Mucosa of descending colon (tissue), 3 donors: ENCODE data around the gene ADCY4. TPM values are rescaled to one million over a fixed set of nuclear protein-coding genes. Genes with fewer than 3 reads are reported as not detected.
A peak's percentile ranks its signal among the peaks of the same experiment; 100 is the strongest.

ENCODE experiments used
- ATAC-seq: fragments of 200-7000 bp; cut with Tn5 transposase; one replicate; pipeline ENCODE4 v1.9.1; 2020; ENCODE audit warnings: mild to moderate bottlenecking, moderate library complexity
- DNase-seq, 3 donors: peaks; one replicate each; pipeline ENCODE4 v3.0.0-alpha.2; 2020
- H3K36me3 ChIP-seq: fragments of 200-600 bp; one replicate; pipeline ENCODE4 v1.8.0; 2021; ENCODE audit warnings: low read depth, mild to moderate bottlenecking
- H3K4me1 ChIP-seq: fragments of 200-600 bp; one replicate; pipeline ENCODE4 v1.8.0; 2021; ENCODE audit warnings: low read depth, mild to moderate bottlenecking
- H3K4me3 ChIP-seq: fragments of 200-600 bp; one replicate; pipeline ENCODE4 v1.8.0; 2021; ENCODE audit warnings: mild to moderate bottlenecking
- H3K9me3 ChIP-seq: fragments of 200-600 bp; one replicate; pipeline ENCODE4 v1.8.0; 2021; ENCODE audit warnings: mild to moderate bottlenecking
- intact Hi-C, 2 donors: fragments of 100-400 bp; cut with DNase I in 1 of 2; cut with micrococcal nuclease in 1 of 2; formaldehyde crosslinking; loops; one replicate each; pipeline versions ENCODE4 v1.11.0 to v1.11.1; 2022; cut with DNase I, micrococcal nuclease
- total RNA-seq, 3 donors: library from RNA; stranded (reverse); fragmentation: NEBNext Ultra II Directional in 2 of 3; extraction: Animal tissue kit (Norgen Biotek cat#: 25700) in 2 of 3; gene quantifications; one replicate each; pipeline versions ENCODE4 v1.2.1 to v1.2.4, GENCODE V29; 2021 to 2023
- TF ChIP-seq, protein P1 (sequence below): fragments of 200-600 bp; IDR thresholded peaks from one replicate; pipeline ENCODE4 v1.8.0; 2022; ENCODE audit warnings: antibody characterized with exemption, mild to moderate bottlenecking
- donor health status: DM: no; HTN: no; CAD: no; lungs with moderate emphysema.
- donor health status: DM: no; HTN: no; CAD: no.
- donor health status: DM: no; HTN: yes; CAD: no.

ADCY4 gene
- total RNA-seq, 3 donors from 2014 or later = 13.9 to 23.5 (median 20.7) TPM

DNA sequence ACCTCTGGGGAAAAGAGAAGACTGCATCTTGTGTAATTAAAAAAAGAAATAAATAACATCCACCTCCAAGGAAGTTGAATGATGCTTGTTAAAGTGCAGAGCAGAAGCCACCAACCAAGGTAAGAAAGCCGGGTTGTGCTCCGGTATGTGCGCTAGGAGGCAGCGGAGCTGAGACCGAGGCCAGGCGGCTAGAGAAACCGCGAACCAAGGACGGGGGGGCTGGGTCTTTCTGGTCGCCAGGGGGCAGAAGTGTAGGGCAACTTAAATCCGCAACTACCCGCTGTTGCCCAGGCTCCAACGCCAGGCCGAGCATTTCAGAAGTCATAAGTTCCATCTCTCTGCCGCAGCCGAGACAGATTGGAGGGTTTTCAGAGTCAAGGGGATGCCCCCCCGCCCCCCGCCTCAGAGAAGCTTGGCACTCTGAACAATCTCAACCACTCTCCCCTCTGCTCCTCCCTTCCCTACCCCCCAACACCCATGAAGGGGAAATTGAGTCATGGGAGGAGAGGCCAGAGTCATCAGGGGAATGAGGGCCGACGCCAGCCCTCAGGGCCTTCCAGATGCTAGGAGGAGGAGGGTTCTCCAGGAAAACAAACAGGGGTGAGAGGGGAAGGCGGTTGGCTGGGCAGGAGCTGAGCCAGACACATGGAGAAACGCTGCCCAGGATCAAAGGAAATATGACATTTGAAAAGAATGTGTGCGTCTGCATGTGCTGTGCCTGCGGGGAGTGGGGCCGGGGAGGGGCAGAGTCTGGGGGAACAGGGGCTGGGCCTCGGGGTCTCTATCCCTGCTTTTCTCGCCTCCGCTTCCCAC is 30.9 kb upstream of the ADCY4 start:
- intact Hi-C loops = loop anchor here (5.0 kb wide), 2 partner anchors 34 to 66 kb away; no protein-coding TSS in a partner anchor
- H3K4me3 ChIP-seq = no peak overlapping the region
- peak; percentile 88 to 93 (median 88) for DNase-seq

DNA sequence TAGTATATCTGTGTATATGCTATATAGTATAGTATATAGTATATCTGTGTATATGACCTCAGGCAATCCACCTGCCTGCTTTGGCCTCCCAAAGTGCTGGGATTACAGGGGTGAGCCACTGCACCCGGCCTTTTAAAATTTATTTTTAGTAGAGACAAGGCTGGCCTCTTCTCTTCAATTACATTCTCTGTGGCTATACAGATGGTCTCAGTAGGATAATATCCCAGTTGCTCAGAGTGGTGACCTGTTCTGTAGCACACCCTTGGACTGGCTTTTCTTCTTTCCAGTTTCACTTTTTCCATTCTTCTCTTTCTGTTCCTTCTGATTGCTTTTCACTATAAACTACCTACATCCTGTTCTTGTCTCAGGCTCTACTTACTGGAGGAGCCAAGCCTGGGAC is 30.0 kb upstream of the ADCY4 start:
- intact Hi-C loops = loop anchor here (5.0 kb wide), 2 partner anchors 33 to 67 kb away; no protein-coding TSS in a partner anchor
- Histone ChIP-seq H3K4me1 (peaks cover 5% of the 10 kb centered on the region), H3K9me3 (no peaks in the 10 kb centered on the region), H3K36me3 (no peaks in the 10 kb centered on the region), H3K4me3 (no peak overlapping the region)
- DNase-seq (no peak), ATAC-seq (no peak)
- TF ChIP-seq, protein P1, sequence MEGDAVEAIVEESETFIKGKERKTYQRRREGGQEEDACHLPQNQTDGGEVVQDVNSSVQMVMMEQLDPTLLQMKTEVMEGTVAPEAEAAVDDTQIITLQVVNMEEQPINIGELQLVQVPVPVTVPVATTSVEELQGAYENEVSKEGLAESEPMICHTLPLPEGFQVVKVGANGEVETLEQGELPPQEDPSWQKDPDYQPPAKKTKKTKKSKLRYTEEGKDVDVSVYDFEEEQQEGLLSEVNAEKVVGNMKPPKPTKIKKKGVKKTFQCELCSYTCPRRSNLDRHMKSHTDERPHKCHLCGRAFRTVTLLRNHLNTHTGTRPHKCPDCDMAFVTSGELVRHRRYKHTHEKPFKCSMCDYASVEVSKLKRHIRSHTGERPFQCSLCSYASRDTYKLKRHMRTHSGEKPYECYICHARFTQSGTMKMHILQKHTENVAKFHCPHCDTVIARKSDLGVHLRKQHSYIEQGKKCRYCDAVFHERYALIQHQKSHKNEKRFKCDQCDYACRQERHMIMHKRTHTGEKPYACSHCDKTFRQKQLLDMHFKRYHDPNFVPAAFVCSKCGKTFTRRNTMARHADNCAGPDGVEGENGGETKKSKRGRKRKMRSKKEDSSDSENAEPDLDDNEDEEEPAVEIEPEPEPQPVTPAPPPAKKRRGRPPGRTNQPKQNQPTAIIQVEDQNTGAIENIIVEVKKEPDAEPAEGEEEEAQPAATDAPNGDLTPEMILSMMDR = no peak

More for the DNA sequence above, 30.9 kb upstream of the ADCY4 start:
- H3K9me3 ChIP-seq = no peaks in the 10 kb centered on the region
- TF ChIP-seq, protein P1 = peak; percentile 87
- no peaks in the 10 kb centered on the region for H3K36me3 ChIP-seq
- peak; percentile 61 for ATAC-seq
- H3K4me1 ChIP-seq = peaks cover 5% of the 10 kb centered on the region

DNA sequence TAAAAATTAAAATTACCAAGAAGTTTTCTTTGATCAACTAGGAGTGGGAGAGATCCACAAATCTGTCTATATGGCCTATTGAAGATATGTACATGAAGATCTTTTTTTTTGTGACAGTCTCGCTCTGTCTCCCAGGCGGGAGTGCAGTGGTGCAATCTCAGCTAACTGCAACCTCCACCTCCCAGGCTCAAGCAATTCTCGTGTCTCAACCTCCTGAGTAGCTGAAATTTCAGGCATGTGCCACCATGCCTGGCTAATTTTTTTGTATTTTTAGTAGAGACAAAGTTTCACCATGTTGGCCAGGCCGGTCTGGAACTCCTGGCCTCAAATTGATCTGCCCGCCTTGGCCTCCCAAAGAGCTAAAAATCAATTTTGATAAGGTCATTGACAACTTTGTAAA is 28.5 kb upstream of the ADCY4 start:
- intact Hi-C loops = no loop called here
- ATAC-seq (no peak), DNase-seq (no peak)
- Histone ChIP-seq H3K4me1 (peaks cover 5% of the 10 kb centered on the region), H3K36me3 (no peaks in the 10 kb centered on the region), H3K9me3 (no peaks in the 10 kb centered on the region), H3K4me3 (no peak overlapping the region)
- TF ChIP-seq, protein P1 = no peak

DNA sequence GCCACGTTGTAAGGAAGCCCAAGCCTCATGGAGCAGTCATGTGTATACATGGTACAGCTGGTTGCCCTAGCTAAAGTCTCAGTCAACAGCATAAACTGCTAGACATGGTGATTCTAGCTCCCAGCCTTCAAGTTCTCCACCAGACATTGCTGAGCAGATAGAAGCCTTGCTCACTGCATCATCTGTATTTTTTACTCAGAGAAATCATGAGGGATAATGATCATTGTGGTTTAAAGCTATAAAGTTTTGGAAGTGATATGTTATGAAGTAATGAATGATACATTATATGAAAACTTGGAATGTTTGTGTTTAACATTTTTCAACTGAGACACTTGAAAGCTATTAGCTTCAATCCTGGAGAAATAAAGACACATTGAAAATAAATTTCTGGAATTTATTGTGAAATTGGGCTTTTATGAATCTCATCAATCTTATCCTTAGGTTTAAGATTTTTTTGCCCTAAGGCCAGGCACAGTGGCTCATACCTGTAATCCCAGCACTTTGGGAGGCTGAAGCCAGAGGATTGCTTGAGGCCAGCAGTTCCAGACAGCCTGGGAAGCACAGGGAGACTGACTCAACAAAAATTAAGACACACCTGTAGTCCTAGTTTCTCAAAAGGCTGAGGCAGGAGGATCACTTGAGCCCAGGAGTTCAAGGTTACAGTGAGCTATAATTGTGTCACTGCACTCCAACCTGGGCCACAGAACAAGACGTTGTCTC is 27.5 kb upstream of the ADCY4 start:
- no peak for DNase-seq
- Histone ChIP-seq H3K4me1 (peaks cover 2% of the 10 kb centered on the region), H3K36me3 (no peaks in the 10 kb centered on the region), H3K4me3 (no peak overlapping the region), H3K9me3 (no peaks in the 10 kb centered on the region)
- TF ChIP-seq, protein P1 = no peak
- no peak for ATAC-seq
- intact Hi-C loops = no loop called here

DNA sequence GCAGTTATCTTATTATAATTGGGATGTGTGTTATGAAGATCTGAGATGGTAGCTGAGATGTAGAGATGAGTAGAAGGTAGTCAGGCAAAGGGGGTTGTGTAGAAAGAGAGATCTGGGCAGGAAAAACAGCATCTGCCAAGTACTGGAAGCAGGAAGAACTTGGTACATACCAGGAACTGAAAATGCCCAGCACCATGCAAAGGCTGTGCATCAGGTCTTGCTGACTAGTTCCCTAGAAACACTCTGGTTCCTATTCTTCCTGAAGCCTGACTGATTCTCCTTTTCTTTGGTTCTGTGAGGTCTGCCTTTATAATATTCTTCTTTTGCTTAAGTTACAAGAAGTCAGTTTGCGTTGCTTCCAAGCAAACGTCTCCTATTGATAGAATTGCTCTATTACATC is 26.5 kb upstream of the ADCY4 start:
- DNase-seq (no peak), ATAC-seq (no peak)
- H3K4me1 ChIP-seq = no peaks in the 10 kb centered on the region
- TF ChIP-seq, protein P1 = no peak
- no peaks in the 10 kb centered on the region for H3K36me3 ChIP-seq
- H3K4me3 ChIP-seq = no peak overlapping the region
- no peaks in the 10 kb centered on the region for H3K9me3 ChIP-seq
- intact Hi-C loops = no loop called here
